ENCODE measurements around the gene GUCA1A.
A peak's percentile ranks its signal among the peaks of the same experiment; 100 is the strongest.

GUCA1A gene

GRCh38 chr6:42226645-42227143 lies 53.5 kb downstream of the GUCA1A start:
- POLR2A ChIA-PET (ENCODE audit: low non-redundant PET), result interaction anchor here (0.6 to 0.9 kb wide), 2 partner anchors 13 to 38 kb away, joined by 3 to 4 read pairs; no protein-coding TSS in a partner anchor
- CTCF ChIA-PET, result interaction anchor here (0.7 to 1.4 kb wide), 3 partner anchors 12 to 180 kb away, joined by 3 to 5 read pairs (median 4); no protein-coding TSS in a partner anchor
- DNase-seq (ENCODE audit: low spot score), result peak; percentile 91
- peak overlapping the region; percentile 95 for H3K27ac ChIP-seq
- TF ChIP-seq, protein P1, sequence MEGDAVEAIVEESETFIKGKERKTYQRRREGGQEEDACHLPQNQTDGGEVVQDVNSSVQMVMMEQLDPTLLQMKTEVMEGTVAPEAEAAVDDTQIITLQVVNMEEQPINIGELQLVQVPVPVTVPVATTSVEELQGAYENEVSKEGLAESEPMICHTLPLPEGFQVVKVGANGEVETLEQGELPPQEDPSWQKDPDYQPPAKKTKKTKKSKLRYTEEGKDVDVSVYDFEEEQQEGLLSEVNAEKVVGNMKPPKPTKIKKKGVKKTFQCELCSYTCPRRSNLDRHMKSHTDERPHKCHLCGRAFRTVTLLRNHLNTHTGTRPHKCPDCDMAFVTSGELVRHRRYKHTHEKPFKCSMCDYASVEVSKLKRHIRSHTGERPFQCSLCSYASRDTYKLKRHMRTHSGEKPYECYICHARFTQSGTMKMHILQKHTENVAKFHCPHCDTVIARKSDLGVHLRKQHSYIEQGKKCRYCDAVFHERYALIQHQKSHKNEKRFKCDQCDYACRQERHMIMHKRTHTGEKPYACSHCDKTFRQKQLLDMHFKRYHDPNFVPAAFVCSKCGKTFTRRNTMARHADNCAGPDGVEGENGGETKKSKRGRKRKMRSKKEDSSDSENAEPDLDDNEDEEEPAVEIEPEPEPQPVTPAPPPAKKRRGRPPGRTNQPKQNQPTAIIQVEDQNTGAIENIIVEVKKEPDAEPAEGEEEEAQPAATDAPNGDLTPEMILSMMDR (conservative IDR thresholded peaks at IDR 0.05; ENCODE audit: low read depth), result no peak

DNA sequence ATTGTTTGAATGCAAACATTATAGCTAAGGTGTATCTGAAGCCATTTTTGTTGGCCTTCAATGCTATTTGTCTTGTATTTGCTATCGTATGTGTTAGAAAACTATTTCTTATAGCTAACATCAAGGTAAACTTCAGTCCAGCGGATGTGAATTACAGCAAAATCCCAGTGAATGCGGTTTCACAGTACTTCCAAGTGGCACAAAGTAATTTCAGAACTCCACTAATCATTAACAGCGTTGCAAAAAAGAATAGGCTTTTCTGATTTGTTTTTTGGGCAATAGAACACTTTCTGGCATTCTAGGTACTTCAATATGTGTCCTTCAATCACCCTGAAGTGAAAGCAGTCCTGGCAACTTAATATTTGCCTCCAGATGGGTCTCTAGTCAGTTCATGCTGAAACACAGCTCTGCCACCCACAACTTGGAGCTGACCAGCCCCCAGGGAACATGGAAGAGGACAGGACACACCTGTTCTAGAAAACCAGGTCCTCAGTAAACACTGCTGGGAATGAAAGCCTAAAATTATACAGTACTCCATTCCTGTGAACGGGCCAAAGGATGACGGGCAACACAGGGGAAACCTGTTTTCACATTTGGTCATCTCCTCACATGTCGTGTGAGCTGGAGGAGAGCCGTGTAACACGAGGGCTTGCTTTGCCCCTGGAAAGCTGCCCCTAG lies 54.1 kb downstream of the GUCA1A start:
- POLR2A ChIA-PET (ENCODE audit: low non-redundant PET), result interaction anchor here (0.6 to 0.9 kb wide), 2 partner anchors 12 to 37 kb away, joined by 3 to 4 read pairs; no protein-coding TSS in a partner anchor
- CTCF ChIA-PET, result interaction anchor here (0.6 to 1.4 kb wide), 3 partner anchors 13 to 328 kb away, joined by 3 to 5 read pairs (median 3); no protein-coding TSS in a partner anchor
- no peak for DNase-seq (ENCODE audit: low spot score)
- TF ChIP-seq, protein P1 (conservative IDR thresholded peaks at IDR 0.05; ENCODE audit: low read depth), result no peak
- peak overlapping the region; percentile 95 for H3K27ac ChIP-seq

GRCh38 chr6:42228305-42228704 lies 55.1 kb downstream of the GUCA1A start:
- CTCF ChIA-PET, result no interaction called here
- POLR2A ChIA-PET (ENCODE audit: low non-redundant PET), result no interaction called here
- H3K27ac ChIP-seq, result peak overlapping the region; percentile 95
- DNase-seq (ENCODE audit: low spot score), result no peak
- TF ChIP-seq, protein P1 (conservative IDR thresholded peaks at IDR 0.05; ENCODE audit: low read depth), result no peak
